Measurements from ENCODE around the gene LUC7L. TPM values are rescaled to one million over a fixed set of nuclear protein-coding genes. Genes with fewer than 3 reads are reported as not detected.

Gene LUC7L
- total RNA-seq, 1 experiment from 2014 or later, result 137 TPM

DNA sequence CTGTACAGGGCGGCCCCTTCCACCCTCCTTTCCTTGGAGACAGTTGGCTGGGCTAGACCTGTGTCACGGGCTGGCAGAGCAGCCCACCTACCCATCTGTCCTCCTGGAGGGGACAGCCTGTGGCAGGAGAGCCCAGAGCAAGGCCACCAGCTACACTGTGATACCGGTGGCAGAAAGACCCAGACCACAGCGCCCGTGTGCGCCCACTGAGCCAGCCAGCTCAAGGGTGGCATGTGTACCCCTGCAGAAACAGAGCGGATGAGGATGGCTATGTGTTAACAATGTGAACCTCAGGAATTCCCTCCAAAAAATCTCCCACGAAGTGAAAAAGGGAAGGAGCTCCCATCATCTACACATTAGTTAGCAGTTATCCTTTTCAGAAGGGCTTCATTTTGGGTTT is 41.9 kb downstream of the LUC7L start:
- Histone ChIP-seq H3K4me2 (ENCODE audit: insufficient read depth, insufficient read length, low read length) (no peak overlapping the region), H3K4ac (ENCODE audit: low read depth, low read length) (no peak overlapping the region), H3T11ph (ENCODE audit: low read length) (no peak overlapping the region), H2BK12ac (ENCODE audit: insufficient read length, low read depth, low read length) (no peak overlapping the region), H4K20me1 (ENCODE audit: control insufficient read depth, insufficient read depth, insufficient read length) (no peaks in the 10 kb centered on the region), H2AFZ (ENCODE audit: low read length) (no peak overlapping the region), H2BK120ac (ENCODE audit: low read depth, low read length, poor library complexity, severe bottlenecking) (no peak overlapping the region), H4K8ac (replicated peaks; ENCODE audit: insufficient read length, low read depth, low read length) (no peak overlapping the region), H3K27ac (ENCODE audit: insufficient read length, low read depth, low read length) (no peak overlapping the region), H2BK15ac (ENCODE audit: low read depth, low read length) (no peak overlapping the region), H2AK5ac (ENCODE audit: insufficient read length, low read length) (no peak overlapping the region), H2BK5ac (ENCODE audit: insufficient read length, low read length) (no peak overlapping the region), H3K23me2 (ENCODE audit: insufficient read length, low read depth, low read length, poor library complexity, severe bottlenecking) (no peaks in the 10 kb centered on the region), H3K23ac (ENCODE audit: insufficient read length, low read depth, low read length) (no peak overlapping the region), H3K56ac (ENCODE audit: insufficient read length, low read depth, low read length) (no peak overlapping the region), H4K5ac (ENCODE audit: insufficient read length, low read depth, low read length) (no peak overlapping the region), H3K79me2 (ENCODE audit: insufficient read depth, low read length) (no peaks in the 10 kb centered on the region), H3K27me3 (ENCODE audit: insufficient read depth, low read length) (no peaks in the 10 kb centered on the region), H3K9me3 (ENCODE audit: control insufficient read depth, low read depth, low read length) (no peaks in the 10 kb centered on the region), H3K14ac (ENCODE audit: insufficient read depth, low read length) (no peak overlapping the region), H3K9ac (ENCODE audit: extremely low read depth, insufficient read length, low read length) (no peak overlapping the region), H3K79me1 (ENCODE audit: insufficient read depth, low read depth, low read length, poor library complexity, severe bottlenecking) (no peaks in the 10 kb centered on the region), H4K91ac (ENCODE audit: insufficient read length, low read depth, low read length) (no peak overlapping the region), H3K4me1 (ENCODE audit: insufficient read depth, low read length) (no peaks in the 10 kb centered on the region), H3K18ac (ENCODE audit: insufficient read length, low read depth, low read length) (no peak overlapping the region), H2BK20ac (ENCODE audit: low read depth, low read length, poor library complexity, severe bottlenecking) (no peak overlapping the region)
- 0 out of 2 replicates have a peak, but pooled peaks cover 1% of the 10 kb centered on the region for H3K27me3 Mint-ChIP-seq (ENCODE audit: low read depth)
- no peaks in the 10 kb centered on the region for H3K4me1 Mint-ChIP-seq
- no peak for DNase-seq
- TF ChIP-seq, protein P1, sequence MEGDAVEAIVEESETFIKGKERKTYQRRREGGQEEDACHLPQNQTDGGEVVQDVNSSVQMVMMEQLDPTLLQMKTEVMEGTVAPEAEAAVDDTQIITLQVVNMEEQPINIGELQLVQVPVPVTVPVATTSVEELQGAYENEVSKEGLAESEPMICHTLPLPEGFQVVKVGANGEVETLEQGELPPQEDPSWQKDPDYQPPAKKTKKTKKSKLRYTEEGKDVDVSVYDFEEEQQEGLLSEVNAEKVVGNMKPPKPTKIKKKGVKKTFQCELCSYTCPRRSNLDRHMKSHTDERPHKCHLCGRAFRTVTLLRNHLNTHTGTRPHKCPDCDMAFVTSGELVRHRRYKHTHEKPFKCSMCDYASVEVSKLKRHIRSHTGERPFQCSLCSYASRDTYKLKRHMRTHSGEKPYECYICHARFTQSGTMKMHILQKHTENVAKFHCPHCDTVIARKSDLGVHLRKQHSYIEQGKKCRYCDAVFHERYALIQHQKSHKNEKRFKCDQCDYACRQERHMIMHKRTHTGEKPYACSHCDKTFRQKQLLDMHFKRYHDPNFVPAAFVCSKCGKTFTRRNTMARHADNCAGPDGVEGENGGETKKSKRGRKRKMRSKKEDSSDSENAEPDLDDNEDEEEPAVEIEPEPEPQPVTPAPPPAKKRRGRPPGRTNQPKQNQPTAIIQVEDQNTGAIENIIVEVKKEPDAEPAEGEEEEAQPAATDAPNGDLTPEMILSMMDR (conservative IDR thresholded peaks at IDR 0.05), result no peak
- peaks cover 38 to 61% (median 58%) of the 10 kb centered on the region in 3 experiments for H3K36me3 Mint-ChIP-seq (ENCODE audit: insufficient read depth in 1 of 3, low read depth in 3 of 3)
- no peak overlapping the region for H3K27ac Mint-ChIP-seq
- H3K4me3 Mint-ChIP-seq, result no peak overlapping the region
- no peaks in the 10 kb centered on the region; a peak in 1 of 5 replicates for H3K9me3 Mint-ChIP-seq
- WGBS (ENCODE audit: extremely low coverage, insufficient read length, low lambda C conversion rate), result no CpG with 5 or more reads among the region's 8 CpGs
